Natural killer cell (primary cell): ENCODE measurements around the gene TNS3. TPM values are rescaled to one million over a fixed set of nuclear protein-coding genes. Genes with fewer than 3 reads are reported as not detected.

Source experiments
- ATAC-seq, 3 donors: fragments of 150-1000 bp in 2 of 3; fragments of 200-7000 bp in 1 of 3; cut with Tn5 transposase; 1 replicate in 1 of 3; 2 replicates in 2 of 3; pipeline ENCODE4 v1.10.0; 2021; ENCODE audit warnings: mild to moderate bottlenecking in 2 of 3, moderate library complexity in 2 of 3
- DNase-seq, 2 donors: peaks; one replicate each; pipeline versions ENCODE4 v3.0.0 to v3.0.0-alpha.2; 2013 to 2021; ENCODE audit warnings: mixed read lengths in 1 of 2
- H3K27ac ChIP-seq: one replicate; pipeline ENCODE4 v1.5.1; 2013; ENCODE audit warnings: mild to moderate bottlenecking, low read length
- H3K27me3 ChIP-seq: one replicate; pipeline ENCODE4 v1.6.1; 2013; ENCODE audit warnings: low read length; ENCODE audit not compliant: control insufficient read depth, insufficient read depth
- H3K36me3 ChIP-seq: one replicate; pipeline ENCODE4 v1.6.1; 2013; ENCODE audit warnings: low read length; ENCODE audit not compliant: control insufficient read depth, insufficient read depth
- H3K4me1 ChIP-seq: one replicate; pipeline ENCODE4 v1.6.1; 2013; ENCODE audit warnings: low read length; ENCODE audit not compliant: control insufficient read depth, insufficient read depth
- H3K4me3 ChIP-seq: one replicate; pipeline ENCODE4 v1.5.1; 2013; ENCODE audit warnings: low read length
- H3K9me3 ChIP-seq: one replicate; pipeline ENCODE4 v1.6.1; 2013; ENCODE audit warnings: low read length; ENCODE audit not compliant: control insufficient read depth, insufficient read depth
- H3K27ac Mint-ChIP-seq, 2 donors: one replicate each; pipeline ENCODE4 v1.8.0; 2022; ENCODE audit warnings: mild to moderate bottlenecking in 2 of 2, mixed read lengths in 2 of 2, moderate library complexity in 1 of 2
- H3K27me3 Mint-ChIP-seq, 2 donors: one replicate each; pipeline ENCODE4 v1.8.0; 2022; ENCODE audit warnings: low read depth in 2 of 2, mixed read lengths in 2 of 2
- H3K36me3 Mint-ChIP-seq: one replicate; pipeline ENCODE4 v1.8.0; 2022; ENCODE audit warnings: mixed read lengths
- H3K4me1 Mint-ChIP-seq, 2 donors: one replicate each; pipeline ENCODE4 v1.8.0; 2022; ENCODE audit warnings: mixed read lengths in 2 of 2
- H3K4me3 Mint-ChIP-seq: one replicate; pipeline ENCODE4 v1.8.0; 2022; ENCODE audit warnings: mild to moderate bottlenecking, moderate library complexity, mixed read lengths
- H3K9me3 Mint-ChIP-seq, 2 donors: one replicate each; pipeline ENCODE4 v1.8.0; 2022; ENCODE audit warnings: mixed read lengths in 2 of 2
- WGBS: methylation state at CpG from one replicate; pipeline ENCODE4 v1.1.7; 2013; ENCODE audit warnings: missing lambda C conversion rate; ENCODE audit not compliant: insufficient coverage; 5-methylcytosine and 5-hydroxymethylcytosine counted together
- intact Hi-C: fragments of 100-400 bp; cut with micrococcal nuclease; formaldehyde crosslinking; loops from one replicate; pipeline ENCODE4 v1.14.2; 2022
- total RNA-seq, 4 donors: library from RNA; stranded (reverse); fragments of 120-200 nt in 1 of 4; gene quantifications; one replicate each; pipeline versions ENCODE4 v1.2.3 to v1.2.4, GENCODE V29; 2013 to 2022
- TF ChIP-seq, protein P1 (sequence below): fragments of 200-600 bp; IDR thresholded peaks from one replicate; pipeline ENCODE4 v1.8.0; 2022; ENCODE audit warnings: antibody characterized with exemption

Gene TNS3
- total RNA-seq, 3 donors from 2014 or later (not counting 1 experiment from before 2014, with no cell fraction given), result 1.6 to 3.5 (median 2.9) TPM

DNA sequence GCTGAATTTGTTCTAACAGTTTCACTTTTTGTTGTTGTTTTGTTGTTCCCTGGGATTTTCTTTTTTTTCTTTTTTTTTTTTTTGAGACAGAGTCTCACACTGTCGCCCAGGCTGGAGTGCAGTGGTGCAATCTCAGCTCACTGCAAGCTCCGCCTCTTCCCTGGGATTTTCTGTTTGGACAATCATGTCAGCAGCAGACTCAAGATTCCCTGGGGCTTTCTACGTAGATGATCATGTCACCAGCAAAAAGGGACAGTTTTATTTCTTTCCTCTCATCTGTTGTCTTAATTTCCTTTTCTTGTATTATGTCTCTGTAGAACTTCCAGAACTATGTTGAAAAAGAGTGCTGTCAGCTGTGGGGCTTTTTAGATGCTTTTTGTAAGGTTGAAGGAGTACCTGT is 241.4 kb downstream of the TNS3 start:
- Histone ChIP-seq H3K9me3 (no peaks in the 10 kb centered on the region), H3K36me3 (no peaks in the 10 kb centered on the region), H3K4me1 (no peaks in the 10 kb centered on the region), H3K27me3 (no peaks in the 10 kb centered on the region), H3K27ac (no peak overlapping the region), H3K4me3 (no peak overlapping the region)
- peaks cover 0 to 2% of the 10 kb centered on the region in 2 donors for H3K27me3 Mint-ChIP-seq
- no peak for ATAC-seq
- TF ChIP-seq, protein P1, sequence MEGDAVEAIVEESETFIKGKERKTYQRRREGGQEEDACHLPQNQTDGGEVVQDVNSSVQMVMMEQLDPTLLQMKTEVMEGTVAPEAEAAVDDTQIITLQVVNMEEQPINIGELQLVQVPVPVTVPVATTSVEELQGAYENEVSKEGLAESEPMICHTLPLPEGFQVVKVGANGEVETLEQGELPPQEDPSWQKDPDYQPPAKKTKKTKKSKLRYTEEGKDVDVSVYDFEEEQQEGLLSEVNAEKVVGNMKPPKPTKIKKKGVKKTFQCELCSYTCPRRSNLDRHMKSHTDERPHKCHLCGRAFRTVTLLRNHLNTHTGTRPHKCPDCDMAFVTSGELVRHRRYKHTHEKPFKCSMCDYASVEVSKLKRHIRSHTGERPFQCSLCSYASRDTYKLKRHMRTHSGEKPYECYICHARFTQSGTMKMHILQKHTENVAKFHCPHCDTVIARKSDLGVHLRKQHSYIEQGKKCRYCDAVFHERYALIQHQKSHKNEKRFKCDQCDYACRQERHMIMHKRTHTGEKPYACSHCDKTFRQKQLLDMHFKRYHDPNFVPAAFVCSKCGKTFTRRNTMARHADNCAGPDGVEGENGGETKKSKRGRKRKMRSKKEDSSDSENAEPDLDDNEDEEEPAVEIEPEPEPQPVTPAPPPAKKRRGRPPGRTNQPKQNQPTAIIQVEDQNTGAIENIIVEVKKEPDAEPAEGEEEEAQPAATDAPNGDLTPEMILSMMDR, result no peak
- H3K27ac Mint-ChIP-seq, result no peak overlapping the region
- H3K4me3 Mint-ChIP-seq, result no peak overlapping the region
- no peaks in the 10 kb centered on the region for H3K36me3 Mint-ChIP-seq
- 84% methylated on average over 3 of the region's 3 CpGs for WGBS
- H3K9me3 Mint-ChIP-seq, result no peaks in the 10 kb centered on the region
- no peak for DNase-seq
- no peaks in the 10 kb centered on the region for H3K4me1 Mint-ChIP-seq
- intact Hi-C loops, result no loop called here

DNA sequence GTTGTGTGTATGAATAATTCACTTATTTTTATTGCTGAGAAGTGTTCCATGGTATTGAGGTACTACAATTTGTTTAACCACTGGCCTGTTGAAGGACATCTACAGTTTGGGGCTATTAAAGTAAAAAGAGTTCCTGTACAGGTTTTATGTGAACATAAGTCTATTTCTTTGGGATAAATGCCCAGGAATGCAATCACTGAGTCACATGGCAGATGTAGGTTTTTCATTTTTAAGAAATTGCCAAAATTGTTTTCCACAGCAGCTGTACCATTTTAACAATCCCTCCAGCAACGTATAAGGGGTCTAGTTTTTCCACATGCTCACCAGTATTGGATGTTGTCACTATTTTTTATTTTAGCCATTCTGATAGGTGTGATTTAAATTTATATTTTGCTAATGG is 243.9 kb downstream of the TNS3 start:
- WGBS, result no CpG with 5 or more reads among the region's 1 CpG
- Histone ChIP-seq H3K27ac (no peak overlapping the region), H3K36me3 (no peaks in the 10 kb centered on the region), H3K4me1 (no peaks in the 10 kb centered on the region), H3K4me3 (no peak overlapping the region), H3K27me3 (no peaks in the 10 kb centered on the region), H3K9me3 (no peaks in the 10 kb centered on the region)
- ATAC-seq (no peak), DNase-seq (no peak)
- H3K36me3 Mint-ChIP-seq, result no peaks in the 10 kb centered on the region
- TF ChIP-seq, protein P1, result no peak
- no peaks in the 10 kb centered on the region for H3K9me3 Mint-ChIP-seq
- H3K27me3 Mint-ChIP-seq, result peaks cover 0 to 2% of the 10 kb centered on the region in 2 donors
- H3K27ac Mint-ChIP-seq, result no peak overlapping the region
- H3K4me3 Mint-ChIP-seq, result no peak overlapping the region
- intact Hi-C loops, result no loop called here
- H3K4me1 Mint-ChIP-seq, result no peaks in the 10 kb centered on the region

DNA sequence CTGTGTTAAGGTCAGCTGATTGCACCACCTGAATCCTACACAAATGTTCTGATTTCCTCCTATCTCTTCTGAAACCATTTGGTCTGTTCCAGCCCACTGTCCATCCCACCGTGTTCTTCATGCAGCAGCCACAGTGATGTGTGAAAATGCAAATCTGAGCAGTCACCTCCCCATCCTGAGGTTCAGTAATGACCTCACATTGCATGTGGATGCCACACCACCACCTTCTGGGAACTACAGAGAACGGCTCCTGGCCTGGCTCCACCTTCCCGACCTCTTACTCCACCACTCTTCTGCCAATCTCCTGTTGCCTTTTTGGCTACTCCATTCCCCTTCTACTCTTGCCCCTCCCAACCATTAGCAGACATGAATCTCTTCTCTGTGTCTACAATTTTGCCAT is 244.4 kb downstream of the TNS3 start:
- TF ChIP-seq, protein P1, result no peak
- Histone ChIP-seq H3K9me3 (no peaks in the 10 kb centered on the region), H3K36me3 (no peaks in the 10 kb centered on the region), H3K4me1 (no peaks in the 10 kb centered on the region), H3K27me3 (no peaks in the 10 kb centered on the region), H3K4me3 (no peak overlapping the region), H3K27ac (no peak overlapping the region)
- Mint-ChIP-seq H3K9me3 (no peaks in the 10 kb centered on the region), H3K27me3 (peaks cover 0 to 2% of the 10 kb centered on the region in 2 donors), H3K36me3 (no peaks in the 10 kb centered on the region), H3K27ac (no peak overlapping the region), H3K4me3 (no peak overlapping the region), H3K4me1 (no peaks in the 10 kb centered on the region)
- ATAC-seq, result no peak
- WGBS, result 82% methylated on average over 3 of the region's 3 CpGs
- DNase-seq, result no peak
- intact Hi-C loops, result no loop called here
